OCI-LY7 (cell line): ENCODE measurements around the gene RIT2.

Experiments used
- EZH2phosphoT487 ChIP-seq: fragments of 200-600 bp; sonication (generic); IDR thresholded peaks from 2 replicates; pipeline ENCODE4 v1.6.1; 2018; ENCODE audit warnings: low read depth, borderline replicate concordance, mild to moderate bottlenecking, mixed run types, antibody characterized with exemption, low read length, moderate library complexity, mixed read lengths
- TF ChIP-seq, protein P1 (sequence below): fragments of 200-600 bp; sonication (generic); conservative IDR thresholded peaks from 2 replicates; pipeline ENCODE4 v1.5.1; 2014; ENCODE audit warnings: mild to moderate bottlenecking, antibody characterized with exemption, low read length, moderate library complexity, mixed read lengths

GRCh38 chr18:42883169-42883568 lies 232.3 kb downstream of the RIT2 start:
- TF ChIP-seq, protein P1, sequence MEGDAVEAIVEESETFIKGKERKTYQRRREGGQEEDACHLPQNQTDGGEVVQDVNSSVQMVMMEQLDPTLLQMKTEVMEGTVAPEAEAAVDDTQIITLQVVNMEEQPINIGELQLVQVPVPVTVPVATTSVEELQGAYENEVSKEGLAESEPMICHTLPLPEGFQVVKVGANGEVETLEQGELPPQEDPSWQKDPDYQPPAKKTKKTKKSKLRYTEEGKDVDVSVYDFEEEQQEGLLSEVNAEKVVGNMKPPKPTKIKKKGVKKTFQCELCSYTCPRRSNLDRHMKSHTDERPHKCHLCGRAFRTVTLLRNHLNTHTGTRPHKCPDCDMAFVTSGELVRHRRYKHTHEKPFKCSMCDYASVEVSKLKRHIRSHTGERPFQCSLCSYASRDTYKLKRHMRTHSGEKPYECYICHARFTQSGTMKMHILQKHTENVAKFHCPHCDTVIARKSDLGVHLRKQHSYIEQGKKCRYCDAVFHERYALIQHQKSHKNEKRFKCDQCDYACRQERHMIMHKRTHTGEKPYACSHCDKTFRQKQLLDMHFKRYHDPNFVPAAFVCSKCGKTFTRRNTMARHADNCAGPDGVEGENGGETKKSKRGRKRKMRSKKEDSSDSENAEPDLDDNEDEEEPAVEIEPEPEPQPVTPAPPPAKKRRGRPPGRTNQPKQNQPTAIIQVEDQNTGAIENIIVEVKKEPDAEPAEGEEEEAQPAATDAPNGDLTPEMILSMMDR = no peak
- TF ChIP-seq EZH2phosphoT487 = no peak
